Fibroblast of lung (primary cell): ENCODE results near the gene SLCO1C1. TPM values are rescaled to one million over a fixed set of nuclear protein-coding genes. Genes with fewer than 3 reads are reported as not detected.

Source experiments
- DNase-seq, 2 donors: peaks; one replicate each; pipeline versions ENCODE4 v3.0.0 to v3.0.0-alpha.2; 2010; ENCODE audit warnings: low read depth in 2 of 2
- H2AFZ ChIP-seq: 2 replicates; pipeline ENCODE4 v1.5.1; 2012; ENCODE audit warnings: low read length, control low read depth, inconsistent platforms
- H3K27ac ChIP-seq: 2 replicates; pipeline ENCODE4 v1.5.1; 2011; ENCODE audit warnings: low read length, control low read depth; ENCODE audit not compliant: insufficient read depth
- H3K27me3 ChIP-seq: 2 replicates; pipeline ENCODE4 v1.5.1; 2011; ENCODE audit warnings: mild to moderate bottlenecking, low read length; ENCODE audit not compliant: control insufficient read depth, insufficient read depth
- H3K36me3 ChIP-seq: 2 replicates; pipeline ENCODE4 v1.5.1; 2011; ENCODE audit warnings: low read length; ENCODE audit not compliant: control insufficient read depth, insufficient read depth
- H3K4me1 ChIP-seq: 2 replicates; pipeline ENCODE4 v1.5.1; 2011; ENCODE audit warnings: low read length; ENCODE audit not compliant: control insufficient read depth, insufficient read depth; ENCODE audit errors: extremely low read depth
- H3K4me2 ChIP-seq: 2 replicates; pipeline ENCODE4 v1.5.1; 2011; ENCODE audit warnings: low read length, control low read depth; ENCODE audit not compliant: insufficient read depth; ENCODE audit errors: extremely low read depth
- H3K4me3 ChIP-seq, 4 experiments: fragments of 200-600 bp in 1 of 4; sonication (generic) in 1 of 4; replicated peaks in 1 of 4; 2 replicates each; pipeline ENCODE4 v1.5.1; 2011 to 2016; ENCODE audit warnings: low read length in 4 of 4, low read depth in 3 of 4, mild to moderate bottlenecking in 3 of 4, control low read depth in 2 of 4, inconsistent platforms in 1 of 4, mixed read lengths in 1 of 4; ENCODE audit not compliant: insufficient read depth in 1 of 4; ENCODE audit errors: control extremely low read depth in 1 of 4
- H3K79me2 ChIP-seq: 2 replicates; pipeline ENCODE4 v1.5.1; 2012; ENCODE audit warnings: mild to moderate bottlenecking, low read length, inconsistent platforms; ENCODE audit not compliant: control insufficient read depth, insufficient read depth
- H3K9ac ChIP-seq: 2 replicates; pipeline ENCODE4 v1.5.1; 2011; ENCODE audit warnings: mild to moderate bottlenecking, low read length, control low read depth; ENCODE audit not compliant: insufficient read depth
- H3K9me3 ChIP-seq: 2 replicates; pipeline ENCODE4 v1.5.1; 2012; ENCODE audit warnings: low read depth, low read length; ENCODE audit not compliant: control insufficient read depth, insufficient read depth
- H4K20me1 ChIP-seq: 2 replicates; pipeline ENCODE4 v1.5.1; 2011; ENCODE audit warnings: low read length; ENCODE audit not compliant: control insufficient read depth, insufficient read depth; ENCODE audit errors: extremely low read depth
- CTCF ChIP-seq, 2 donors: IDR thresholded peaks in 1 of 2; conservative IDR thresholded peaks in 1 of 2; 1 replicate in 1 of 2; 2 replicates in 1 of 2; pipeline ENCODE4 v1.5.1; 2011 to 2012; ENCODE audit warnings: low read length in 2 of 2, control low read depth in 1 of 2, inconsistent platforms in 1 of 2, low read depth in 1 of 2, mild to moderate bottlenecking in 1 of 2
- EZH2 ChIP-seq: IDR thresholded peaks from 2 replicates; pipeline ENCODE4 v1.5.1; 2012; ENCODE audit warnings: low read length, control low read depth, mild to moderate bottlenecking; ENCODE audit errors: missing control alignments
- polyA plus RNA-seq, 2 donors: library from polyadenylated mRNA; depleted of rRNA in 1 of 2; stranded (reverse) in 1 of 2; unstranded in 1 of 2; fragments of >200 nt; gene quantifications; 2 replicates each; pipeline ENCODE4 v1.2.1, GENCODE V29; 2011 to 2012; ENCODE audit warnings: missing spikeins in 1 of 2
- total RNA-seq: library from RNA; depleted of rRNA; stranded (reverse); fragments of >200 nt; gene quantifications from 2 replicates; pipeline ENCODE4 v1.2.1, GENCODE V29; 2014

SLCO1C1 gene
- total and polyA plus RNA-seq, 2 donors (not counting 1 experiment from before 2014, with no cell fraction given), result not detected

DNA sequence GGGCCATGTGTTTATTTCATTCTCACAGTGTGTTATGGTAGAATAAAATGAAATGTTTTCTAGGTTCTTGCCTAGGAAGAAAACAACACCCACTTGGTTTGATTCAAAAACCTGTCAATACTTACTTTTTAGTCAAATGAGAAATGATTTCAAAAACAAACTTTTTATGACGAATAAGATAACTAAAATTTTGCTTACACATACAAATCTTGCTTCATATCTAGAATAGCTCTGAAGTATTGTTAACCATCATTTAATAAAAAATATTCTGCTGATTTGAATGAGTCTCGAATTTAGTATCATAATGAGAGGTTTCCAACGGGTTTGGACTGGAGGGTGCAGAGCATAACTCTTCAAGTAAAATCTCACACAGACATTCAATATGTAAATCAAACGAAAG is 23.2 kb downstream of the SLCO1C1 start:
- no peak overlapping the region for H3K4me2 ChIP-seq
- no peaks in the 10 kb centered on the region for H3K9me3 ChIP-seq
- no peak for TF ChIP-seq EZH2
- no peak for TF ChIP-seq CTCF (conservative IDR thresholded peaks at IDR 0.05 in 1 of 2, IDR thresholded peaks at IDR 0.05 in 1 of 2; ENCODE audit: low read depth in 1 of 2, low read length in 2 of 2)
- H3K4me1 ChIP-seq, result no peaks in the 10 kb centered on the region
- no peak for DNase-seq
- no peaks in the 10 kb centered on the region for H3K79me2 ChIP-seq
- no peaks in the 10 kb centered on the region for H3K36me3 ChIP-seq
- H4K20me1 ChIP-seq, result no peaks in the 10 kb centered on the region
- H3K4me3 ChIP-seq, result no peak overlapping the region
- H3K9ac ChIP-seq, result no peak overlapping the region
- H3K27me3 ChIP-seq, result no peaks in the 10 kb centered on the region
- H2AFZ ChIP-seq, result no peak overlapping the region
- H3K27ac ChIP-seq, result no peak overlapping the region

DNA sequence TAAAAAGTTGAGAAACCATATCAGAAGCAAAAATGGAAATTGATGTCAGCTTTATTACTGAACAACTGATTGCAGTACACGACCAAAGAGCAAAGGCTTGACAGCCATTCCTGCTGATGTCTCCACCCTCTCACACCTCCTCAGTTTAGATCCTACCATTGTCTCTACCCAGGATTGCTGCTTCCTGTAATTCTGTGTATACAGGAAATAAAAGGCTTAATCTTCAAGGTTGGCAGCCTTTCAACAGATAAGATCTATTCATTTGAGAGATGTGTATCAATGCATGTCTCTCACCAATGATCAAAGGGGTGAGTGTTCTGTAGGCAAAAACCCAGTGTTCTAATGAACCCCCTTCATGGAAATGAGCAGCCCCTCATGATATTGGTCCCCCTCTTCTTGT is 27.0 kb downstream of the SLCO1C1 start:
- Histone ChIP-seq H3K27me3 (no peaks in the 10 kb centered on the region), H3K79me2 (no peaks in the 10 kb centered on the region), H3K4me3 (no peak overlapping the region), H3K9me3 (no peaks in the 10 kb centered on the region), H3K9ac (no peak overlapping the region), H3K4me1 (no peaks in the 10 kb centered on the region), H4K20me1 (no peaks in the 10 kb centered on the region), H2AFZ (no peak overlapping the region), H3K36me3 (no peaks in the 10 kb centered on the region), H3K4me2 (no peak overlapping the region), H3K27ac (no peak overlapping the region)
- no peak for DNase-seq
- TF ChIP-seq CTCF (conservative IDR thresholded peaks at IDR 0.05 in 1 of 2, IDR thresholded peaks at IDR 0.05 in 1 of 2; ENCODE audit: low read depth in 1 of 2, low read length in 2 of 2) (no peak), EZH2 (no peak)

- H3K36me3 ChIP-seq, result no peaks in the 10 kb centered on the region
- no peaks in the 10 kb centered on the region for H3K79me2 ChIP-seq
- H3K27me3 ChIP-seq, result no peaks in the 10 kb centered on the region
- no peak for DNase-seq
- H3K4me2 ChIP-seq, result no peak overlapping the region
- H3K9ac ChIP-seq, result no peak overlapping the region
- no peak for TF ChIP-seq EZH2
- TF ChIP-seq CTCF (conservative IDR thresholded peaks at IDR 0.05 in 1 of 2, IDR thresholded peaks at IDR 0.05 in 1 of 2; ENCODE audit: low read depth in 1 of 2, low read length in 2 of 2), result no peak
- no peak overlapping the region for H3K4me3 ChIP-seq
- H4K20me1 ChIP-seq, result no peaks in the 10 kb centered on the region
- H3K9me3 ChIP-seq, result no peaks in the 10 kb centered on the region
- no peak overlapping the region for H2AFZ ChIP-seq
- no peak overlapping the region for H3K27ac ChIP-seq
- no peaks in the 10 kb centered on the region for H3K4me1 ChIP-seq
Observed at GRCh38 chr12:20731274-20731673, 36.1 kb downstream of the SLCO1C1 start.
